Upper lobe of left lung (tissue), 4 donors: Measurements from ENCODE around the gene CEP131.

Experiments
- CTCF ChIP-seq, 6 experiments: fragments of 450-650 bp in 4 of 6; fragments of 200-600 bp in 2 of 6; sonication (generic) in 2 of 6; IDR thresholded peaks; one replicate each; pipeline ENCODE4 v1.5.1; 2016 to 2019; ENCODE audit warnings: antibody characterized with exemption in 6 of 6
- POLR2A ChIP-seq, 4 donors: fragments of 450-650 bp; IDR thresholded peaks; one replicate each; pipeline ENCODE4 v1.5.1; 2016 to 2017; ENCODE audit warnings: antibody characterized with exemption in 4 of 4, mild to moderate bottlenecking in 2 of 4

GRCh38 chr17:81199482-81199830 lies 23.3 kb downstream of the CEP131 start:
- no peak for TF ChIP-seq POLR2A (IDR thresholded peaks at IDR 0.05)
- TF ChIP-seq CTCF (IDR thresholded peaks at IDR 0.05) = no peak
